ENCODE measurements around the gene SUN1.

The SUN1 gene

GRCh38 chr7:884191-885003, 52.1 kb downstream of the SUN1 start:
- POLR2A ChIA-PET: interaction anchor here (0.6 to 0.7 kb wide), 2 partner anchors 16 kb away, joined by 3 read pairs; no protein-coding TSS in a partner anchor
- TF ChIP-seq, protein P1, sequence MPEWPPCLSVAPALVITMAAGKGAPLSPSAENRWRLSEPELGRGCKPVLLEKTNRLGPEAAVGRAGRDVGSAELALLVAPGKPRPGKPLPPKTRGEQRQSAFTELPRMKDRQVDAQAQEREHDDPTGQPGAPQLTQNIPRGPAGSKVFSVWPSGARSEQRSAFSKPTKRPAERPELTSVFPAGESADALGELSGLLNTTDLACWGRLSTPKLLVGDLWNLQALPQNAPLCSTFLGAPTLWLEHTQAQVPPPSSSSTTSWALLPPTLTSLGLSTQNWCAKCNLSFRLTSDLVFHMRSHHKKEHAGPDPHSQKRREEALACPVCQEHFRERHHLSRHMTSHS (tag by site-specific recombination; IDR thresholded peaks at IDR 0.05): no peak
- TF ChIP-seq, protein P2, sequence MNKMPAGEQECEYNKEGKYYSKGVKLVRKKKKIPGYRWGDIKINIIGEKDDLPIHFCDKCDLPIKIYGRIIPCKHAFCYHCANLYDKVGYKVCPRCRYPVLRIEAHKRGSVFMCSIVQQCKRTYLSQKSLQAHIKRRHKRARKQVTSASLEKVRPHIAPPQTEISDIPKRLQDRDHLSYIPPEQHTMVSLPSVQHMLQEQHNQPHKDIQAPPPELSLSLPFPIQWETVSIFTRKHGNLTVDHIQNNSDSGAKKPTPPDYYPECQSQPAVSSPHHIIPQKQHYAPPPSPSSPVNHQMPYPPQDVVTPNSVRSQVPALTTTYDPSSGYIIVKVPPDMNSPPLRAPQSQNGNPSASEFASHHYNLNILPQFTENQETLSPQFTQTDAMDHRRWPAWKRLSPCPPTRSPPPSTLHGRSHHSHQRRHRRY (tag by site-specific recombination; IDR thresholded peaks at IDR 0.05): no peak
- TF ChIP-seq YY2 (tag by site-specific recombination; IDR thresholded peaks at IDR 0.05): no peak
- no peak for TF ChIP-seq HOXC10 (CRISPR knock-in tag; IDR thresholded peaks at IDR 0.05)
- TF ChIP-seq ZNF292 (tag by site-specific recombination; IDR thresholded peaks at IDR 0.05; ENCODE audit: borderline replicate concordance, low read depth): no peak
- no peak for TF ChIP-seq ZNF473 (tag by site-specific recombination; IDR thresholded peaks at IDR 0.05)
- no peak for TF ChIP-seq ZBTB17 (tag by site-specific recombination; IDR thresholded peaks at IDR 0.05)
- TF ChIP-seq ZNF280C (tag by site-specific recombination; IDR thresholded peaks at IDR 0.05): no peak
- TF ChIP-seq ZNF366 (tag by site-specific recombination; conservative IDR thresholded peaks at IDR 0.05): no peak
- TF ChIP-seq, protein P3, sequence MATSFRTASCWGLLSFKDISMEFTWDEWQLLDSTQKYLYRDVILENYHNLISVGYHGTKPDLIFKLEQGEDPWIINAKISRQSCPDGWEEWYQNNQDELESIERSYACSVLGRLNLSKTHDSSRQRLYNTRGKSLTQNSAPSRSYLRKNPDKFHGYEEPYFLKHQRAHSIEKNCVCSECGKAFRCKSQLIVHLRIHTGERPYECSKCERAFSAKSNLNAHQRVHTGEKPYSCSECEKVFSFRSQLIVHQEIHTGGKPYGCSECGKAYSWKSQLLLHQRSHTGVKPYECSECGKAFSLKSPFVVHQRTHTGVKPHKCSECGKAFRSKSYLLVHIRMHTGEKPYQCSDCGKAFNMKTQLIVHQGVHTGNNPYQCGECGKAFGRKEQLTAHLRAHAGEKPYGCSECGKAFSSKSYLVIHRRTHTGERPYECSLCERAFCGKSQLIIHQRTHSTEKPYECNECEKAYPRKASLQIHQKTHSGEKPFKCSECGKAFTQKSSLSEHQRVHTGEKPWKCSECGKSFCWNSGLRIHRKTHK (tag by site-specific recombination; IDR thresholded peaks at IDR 0.05): no peak
- TF ChIP-seq ZNF624 (tag by site-specific recombination; IDR thresholded peaks at IDR 0.05): no peak
- no peak for TF ChIP-seq ZNF114 (tag by site-specific recombination; IDR thresholded peaks at IDR 0.05)
- H3K9me3 ChIP-seq (ENCODE audit: control insufficient read depth, insufficient read depth, low read depth, low read length): no peaks in the 10 kb centered on the region
- H3K27ac ChIP-seq (ENCODE audit: extremely low read depth, low read depth, low read length): no peak overlapping the region
- H3K4me1 ChIP-seq (ENCODE audit: control insufficient read depth, insufficient read depth, low read length): no peaks in the 10 kb centered on the region
- CTCF ChIA-PET: interaction anchor here (0.7 kb wide), 1 partner anchor 12 kb away, joined by 3 read pairs; no protein-coding TSS in a partner anchor
- H3K4me3 ChIP-seq (ENCODE audit: low read depth, low read length): no peak overlapping the region
- peaks cover 5 to 47% of the 10 kb centered on the region in 2 experiments; a peak in 1 of 3 replicates for H3K36me3 ChIP-seq (ENCODE audit: control insufficient read depth in 2 of 2, insufficient read depth in 1 of 2, low read length in 2 of 2)

DNA sequence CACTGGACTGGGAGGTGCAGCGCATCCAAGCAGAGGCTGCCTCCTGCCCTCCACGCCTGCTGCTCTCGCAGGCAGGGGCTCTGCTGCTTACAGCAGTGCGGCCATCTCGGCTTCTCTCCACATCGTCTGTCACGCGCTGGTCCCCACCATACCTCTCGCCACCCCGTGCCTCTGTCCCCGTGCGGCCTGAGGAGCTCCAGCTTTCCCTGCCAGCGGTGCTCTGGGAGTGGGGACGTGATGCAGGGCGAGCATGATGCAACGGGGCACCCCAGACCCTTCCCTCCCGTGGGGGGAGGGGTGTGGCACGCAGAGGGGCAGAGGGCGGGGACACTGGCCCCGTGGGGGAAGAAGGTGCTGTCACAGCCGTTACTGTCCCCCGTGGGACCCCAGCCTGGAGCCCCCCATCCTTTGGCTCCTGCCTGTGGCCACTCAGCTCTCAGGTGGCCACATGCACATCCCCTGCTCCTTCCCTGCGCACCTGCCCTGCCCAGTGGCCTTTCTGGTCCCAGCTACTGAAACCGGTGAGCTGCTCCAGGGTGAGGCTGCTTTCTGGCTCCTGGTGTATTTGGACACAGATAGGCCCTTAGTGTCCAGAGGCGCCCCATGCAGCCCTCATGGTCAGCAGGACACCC, 53.1 kb downstream of the SUN1 start:
- peaks cover 5 to 46% of the 10 kb centered on the region in 2 experiments; a peak in 2 of 3 replicates for H3K36me3 ChIP-seq (ENCODE audit: control insufficient read depth in 2 of 2, insufficient read depth in 1 of 2, low read length in 2 of 2)
- H3K27ac ChIP-seq (ENCODE audit: extremely low read depth, low read depth, low read length): no peak overlapping the region
- CTCF ChIA-PET: no interaction called here
- H3K4me1 ChIP-seq (ENCODE audit: control insufficient read depth, insufficient read depth, low read length): no peaks in the 10 kb centered on the region
- no peaks in the 10 kb centered on the region for H3K9me3 ChIP-seq (ENCODE audit: control insufficient read depth, insufficient read depth, low read depth, low read length)
- POLR2A ChIA-PET: interaction anchor here (0.7 kb wide), 1 partner anchor 15 kb away, joined by 3 read pairs; no protein-coding TSS in a partner anchor
- no peak overlapping the region for H3K4me3 ChIP-seq (ENCODE audit: low read depth, low read length)
- TF ChIP-seq, protein P4, sequence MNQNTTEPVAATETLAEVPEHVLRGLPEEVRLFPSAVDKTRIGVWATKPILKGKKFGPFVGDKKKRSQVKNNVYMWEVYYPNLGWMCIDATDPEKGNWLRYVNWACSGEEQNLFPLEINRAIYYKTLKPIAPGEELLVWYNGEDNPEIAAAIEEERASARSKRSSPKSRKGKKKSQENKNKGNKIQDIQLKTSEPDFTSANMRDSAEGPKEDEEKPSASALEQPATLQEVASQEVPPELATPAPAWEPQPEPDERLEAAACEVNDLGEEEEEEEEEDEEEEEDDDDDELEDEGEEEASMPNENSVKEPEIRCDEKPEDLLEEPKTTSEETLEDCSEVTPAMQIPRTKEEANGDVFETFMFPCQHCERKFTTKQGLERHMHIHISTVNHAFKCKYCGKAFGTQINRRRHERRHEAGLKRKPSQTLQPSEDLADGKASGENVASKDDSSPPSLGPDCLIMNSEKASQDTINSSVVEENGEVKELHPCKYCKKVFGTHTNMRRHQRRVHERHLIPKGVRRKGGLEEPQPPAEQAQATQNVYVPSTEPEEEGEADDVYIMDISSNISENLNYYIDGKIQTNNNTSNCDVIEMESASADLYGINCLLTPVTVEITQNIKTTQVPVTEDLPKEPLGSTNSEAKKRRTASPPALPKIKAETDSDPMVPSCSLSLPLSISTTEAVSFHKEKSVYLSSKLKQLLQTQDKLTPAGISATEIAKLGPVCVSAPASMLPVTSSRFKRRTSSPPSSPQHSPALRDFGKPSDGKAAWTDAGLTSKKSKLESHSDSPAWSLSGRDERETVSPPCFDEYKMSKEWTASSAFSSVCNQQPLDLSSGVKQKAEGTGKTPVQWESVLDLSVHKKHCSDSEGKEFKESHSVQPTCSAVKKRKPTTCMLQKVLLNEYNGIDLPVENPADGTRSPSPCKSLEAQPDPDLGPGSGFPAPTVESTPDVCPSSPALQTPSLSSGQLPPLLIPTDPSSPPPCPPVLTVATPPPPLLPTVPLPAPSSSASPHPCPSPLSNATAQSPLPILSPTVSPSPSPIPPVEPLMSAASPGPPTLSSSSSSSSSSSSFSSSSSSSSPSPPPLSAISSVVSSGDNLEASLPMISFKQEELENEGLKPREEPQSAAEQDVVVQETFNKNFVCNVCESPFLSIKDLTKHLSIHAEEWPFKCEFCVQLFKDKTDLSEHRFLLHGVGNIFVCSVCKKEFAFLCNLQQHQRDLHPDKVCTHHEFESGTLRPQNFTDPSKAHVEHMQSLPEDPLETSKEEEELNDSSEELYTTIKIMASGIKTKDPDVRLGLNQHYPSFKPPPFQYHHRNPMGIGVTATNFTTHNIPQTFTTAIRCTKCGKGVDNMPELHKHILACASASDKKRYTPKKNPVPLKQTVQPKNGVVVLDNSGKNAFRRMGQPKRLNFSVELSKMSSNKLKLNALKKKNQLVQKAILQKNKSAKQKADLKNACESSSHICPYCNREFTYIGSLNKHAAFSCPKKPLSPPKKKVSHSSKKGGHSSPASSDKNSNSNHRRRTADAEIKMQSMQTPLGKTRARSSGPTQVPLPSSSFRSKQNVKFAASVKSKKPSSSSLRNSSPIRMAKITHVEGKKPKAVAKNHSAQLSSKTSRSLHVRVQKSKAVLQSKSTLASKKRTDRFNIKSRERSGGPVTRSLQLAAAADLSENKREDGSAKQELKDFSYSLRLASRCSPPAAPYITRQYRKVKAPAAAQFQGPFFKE (tag by site-specific recombination; IDR thresholded peaks at IDR 0.05; ENCODE audit: borderline replicate concordance): no peak
- TF ChIP-seq REPIN1 (tag by site-specific recombination; IDR thresholded peaks at IDR 0.05; ENCODE audit: low read depth) (no peak), ZNF404 (tag by site-specific recombination; IDR thresholded peaks at IDR 0.05) (no peak), ZNF707 (tag by site-specific recombination; IDR thresholded peaks at IDR 0.05) (no peak), ZNF585B (tag by site-specific recombination; IDR thresholded peaks at IDR 0.05) (no peak), ZNF610 (tag by site-specific recombination; IDR thresholded peaks at IDR 0.05; ENCODE audit: borderline replicate concordance) (no peak)
- TF ChIP-seq, protein P5, sequence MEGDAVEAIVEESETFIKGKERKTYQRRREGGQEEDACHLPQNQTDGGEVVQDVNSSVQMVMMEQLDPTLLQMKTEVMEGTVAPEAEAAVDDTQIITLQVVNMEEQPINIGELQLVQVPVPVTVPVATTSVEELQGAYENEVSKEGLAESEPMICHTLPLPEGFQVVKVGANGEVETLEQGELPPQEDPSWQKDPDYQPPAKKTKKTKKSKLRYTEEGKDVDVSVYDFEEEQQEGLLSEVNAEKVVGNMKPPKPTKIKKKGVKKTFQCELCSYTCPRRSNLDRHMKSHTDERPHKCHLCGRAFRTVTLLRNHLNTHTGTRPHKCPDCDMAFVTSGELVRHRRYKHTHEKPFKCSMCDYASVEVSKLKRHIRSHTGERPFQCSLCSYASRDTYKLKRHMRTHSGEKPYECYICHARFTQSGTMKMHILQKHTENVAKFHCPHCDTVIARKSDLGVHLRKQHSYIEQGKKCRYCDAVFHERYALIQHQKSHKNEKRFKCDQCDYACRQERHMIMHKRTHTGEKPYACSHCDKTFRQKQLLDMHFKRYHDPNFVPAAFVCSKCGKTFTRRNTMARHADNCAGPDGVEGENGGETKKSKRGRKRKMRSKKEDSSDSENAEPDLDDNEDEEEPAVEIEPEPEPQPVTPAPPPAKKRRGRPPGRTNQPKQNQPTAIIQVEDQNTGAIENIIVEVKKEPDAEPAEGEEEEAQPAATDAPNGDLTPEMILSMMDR (tag by site-specific recombination; IDR thresholded peaks at IDR 0.05): no peak

All from HEK293 (cell line).